IMR-90 (cell line): ENCODE results near the gene ME3. TPM values are rescaled to one million over a fixed set of nuclear protein-coding genes. Genes with fewer than 3 reads are reported as not detected.

Source experiments
- ATAC-seq: fragments of 200-7000 bp; cut with Tn5 transposase; 2 replicates; pipeline ENCODE4 v1.9.1; 2020; ENCODE audit warnings: low read depth, mild to moderate bottlenecking, moderate library complexity
- BruUV-seq: library from RNA; stranded (reverse); fragments of 400-500 nt; replicated peaks from 2 replicates; lab custom pipeline; 2021; lab: Mats Ljungman, UMichigan
- CTCF ChIA-PET: fragments of 300-600 bp; formaldehyde crosslinking; extraction: SDS; loops from one replicate; lab custom pipeline; 2021; ENCODE audit warnings: antibody characterized with exemption; lab: Yijun Ruan, JAX
- POLR2A ChIA-PET: fragments of 300-600 bp; sonication (Branson Sonifier 250); formaldehyde crosslinking; loops from one replicate; lab custom pipeline; 2022; ENCODE audit warnings: antibody characterized with exemption; ENCODE audit not compliant: unreplicated experiment; lab: Charles Lee
- DNase-seq: peaks from one replicate; pipeline ENCODE4 v3.0.0; 2013
- H2AFZ ChIP-seq: replicated peaks from 2 replicates; pipeline ENCODE3; 2013; ENCODE audit warnings: low read length, mild to moderate bottlenecking; ENCODE audit not compliant: poor library complexity
- H2AK5ac ChIP-seq: 2 replicates; pipeline ENCODE4 v1.6.1; 2013; ENCODE audit warnings: low read depth, low read length, inconsistent platforms
- H2AK9ac ChIP-seq: replicated peaks from 2 replicates; pipeline ENCODE3; 2013; ENCODE audit warnings: mild to moderate bottlenecking, low read depth, low read length, moderate library complexity; ENCODE audit not compliant: poor library complexity
- H2BK120ac ChIP-seq: 2 replicates; pipeline ENCODE4 v1.6.1; 2013; ENCODE audit warnings: low read depth, low read length, inconsistent platforms
- H2BK15ac ChIP-seq: 3 replicates; pipeline ENCODE4 v1.6.1; 2013; ENCODE audit warnings: low read depth, low read length, inconsistent platforms
- H2BK20ac ChIP-seq: 2 replicates; pipeline ENCODE4 v1.6.1; 2013; ENCODE audit warnings: low read depth, mild to moderate bottlenecking, inconsistent platforms, low read length, moderate library complexity
- H2BK5ac ChIP-seq: 2 replicates; pipeline ENCODE4 v1.6.1; 2013; ENCODE audit warnings: mild to moderate bottlenecking, low read depth, low read length, inconsistent platforms; ENCODE audit not compliant: poor library complexity, severe bottlenecking
- H3K14ac ChIP-seq: replicated peaks from 2 replicates; pipeline ENCODE4 v1.6.1; 2013; ENCODE audit warnings: low read depth, low read length, inconsistent platforms
- H3K18ac ChIP-seq: 2 replicates; pipeline ENCODE4 v1.6.1; 2013; ENCODE audit warnings: low read depth, low read length, control low read depth
- H3K23ac ChIP-seq: 2 replicates; pipeline ENCODE4 v1.6.1; 2013; ENCODE audit warnings: low read depth, low read length, inconsistent platforms
- H3K27ac ChIP-seq: 2 replicates; pipeline ENCODE4 v1.5.1; 2013; ENCODE audit warnings: mild to moderate bottlenecking, control low read depth, low read length; ENCODE audit not compliant: insufficient read depth
- H3K27me3 ChIP-seq: 2 replicates; pipeline ENCODE4 v1.6.1; 2013; ENCODE audit warnings: low read length; ENCODE audit not compliant: control insufficient read depth, insufficient read depth
- H3K36me3 ChIP-seq: 2 replicates; pipeline ENCODE4 v1.6.1; 2013; ENCODE audit warnings: low read length, mixed read lengths; ENCODE audit not compliant: control insufficient read depth, insufficient read depth
- H3K4ac ChIP-seq: 2 replicates; pipeline ENCODE4 v1.6.1; 2013; ENCODE audit warnings: low read depth, low read length, inconsistent platforms
- H3K4me1 ChIP-seq: 2 replicates; pipeline ENCODE4 v1.6.1; 2013; ENCODE audit warnings: low read length, mixed read lengths; ENCODE audit not compliant: control insufficient read depth, insufficient read depth
- H3K4me2 ChIP-seq: 2 replicates; pipeline ENCODE4 v1.6.1; 2013; ENCODE audit warnings: low read depth, mild to moderate bottlenecking, control low read depth, low read length, moderate library complexity
- H3K4me3 ChIP-seq: 2 replicates; pipeline ENCODE4 v1.5.1; 2013; ENCODE audit warnings: low read depth, mild to moderate bottlenecking, control low read depth, low read length, moderate library complexity; ENCODE audit not compliant: insufficient read depth
- H3K56ac ChIP-seq: 2 replicates; pipeline ENCODE4 v1.6.1; 2013; ENCODE audit warnings: low read length, inconsistent platforms; ENCODE audit not compliant: insufficient read depth; ENCODE audit errors: extremely low read depth
- H3K79me1 ChIP-seq, 2 experiments: 2 replicates each; pipeline ENCODE4 v1.6.1; 2013; ENCODE audit warnings: low read length in 2 of 2, inconsistent platforms in 1 of 2, low read depth in 1 of 2
- H3K9ac ChIP-seq: 2 replicates; pipeline ENCODE4 v1.6.1; 2013; ENCODE audit warnings: low read depth, low read length, control low read depth
- H3K9me1 ChIP-seq: 2 replicates; pipeline ENCODE4 v1.6.1; 2013; ENCODE audit warnings: low read length, inconsistent platforms; ENCODE audit not compliant: insufficient read depth
- H3K9me3 ChIP-seq: 2 replicates; pipeline ENCODE4 v1.6.1; 2013; ENCODE audit warnings: low read length; ENCODE audit not compliant: control insufficient read depth, insufficient read depth
- H4K20me1 ChIP-seq: 2 replicates; pipeline ENCODE4 v1.6.1; 2013; ENCODE audit warnings: low read length, inconsistent platforms; ENCODE audit not compliant: insufficient read depth
- H4K5ac ChIP-seq: 2 replicates; pipeline ENCODE4 v1.6.1; 2013; ENCODE audit warnings: mild to moderate bottlenecking, low read depth, low read length, control low read depth
- H4K8ac ChIP-seq, 2 experiments: 2 replicates each; pipeline ENCODE4 v1.6.1; 2013; ENCODE audit warnings: low read depth in 2 of 2, low read length in 2 of 2, control low read depth in 1 of 2, inconsistent platforms in 1 of 2
- H4K91ac ChIP-seq: 2 replicates; pipeline ENCODE4 v1.6.1; 2013; ENCODE audit warnings: low read depth, low read length, inconsistent platforms; ENCODE audit not compliant: insufficient read depth
- BHLHE40 ChIP-seq: fragments of 150-350 bp; IDR thresholded peaks from 2 replicates; pipeline ENCODE4 v1.6.1; 2016; ENCODE audit warnings: mild to moderate bottlenecking, low read depth, low read length
- CEBPB ChIP-seq: IDR thresholded peaks from 2 replicates; pipeline ENCODE4 v1.6.1; 2012; ENCODE audit warnings: low read depth, low read length, improper control_type of control experiment
- CHD1 ChIP-seq: IDR thresholded peaks from 2 replicates; pipeline ENCODE4 v1.6.1; 2012; ENCODE audit warnings: low read depth, low read length, improper control_type of control experiment
- FOS ChIP-seq: fragments of 150-350 bp; IDR thresholded peaks from 2 replicates; pipeline ENCODE4 v1.6.1; 2016; ENCODE audit warnings: low read depth, low read length
- MAFK ChIP-seq: IDR thresholded peaks from 2 replicates; pipeline ENCODE4 v1.6.1; 2012; ENCODE audit warnings: low read depth, low read length, improper control_type of control experiment
- MAZ ChIP-seq: IDR thresholded peaks from 2 replicates; pipeline ENCODE4 v1.6.1; 2012; ENCODE audit warnings: low read depth, mild to moderate bottlenecking, low read length, improper control_type of control experiment, moderate library complexity, borderline replicate concordance
- MXI1 ChIP-seq: IDR thresholded peaks from 2 replicates; pipeline ENCODE4 v1.6.1; 2012; ENCODE audit warnings: low read depth, mild to moderate bottlenecking, low read length, moderate library complexity, borderline replicate concordance
- NFE2L2 ChIP-seq: fragments of 150-350 bp; IDR thresholded peaks from 2 replicates; pipeline ENCODE4 v1.6.1; 2016; ENCODE audit warnings: low read depth, mild to moderate bottlenecking, low read length
- POLR2A ChIP-seq: IDR thresholded peaks from 2 replicates; pipeline ENCODE4 v1.6.1; 2012; ENCODE audit warnings: mild to moderate bottlenecking, low read depth, low read length
- RAD21 ChIP-seq: IDR thresholded peaks from 2 replicates; pipeline ENCODE4 v1.6.1; 2012; ENCODE audit warnings: low read length, improper control_type of control experiment
- RCOR1 ChIP-seq: IDR thresholded peaks from 2 replicates; pipeline ENCODE4 v1.6.1; 2012; ENCODE audit warnings: mild to moderate bottlenecking, low read length, improper control_type of control experiment; ENCODE audit not compliant: insufficient replicate concordance
- RFX5 ChIP-seq: IDR thresholded peaks from 2 replicates; pipeline ENCODE4 v1.8.0; 2012; ENCODE audit warnings: low read depth, mild to moderate bottlenecking, low read length, moderate library complexity
- SMC3 ChIP-seq: fragments of 150-350 bp; IDR thresholded peaks from 2 replicates; pipeline ENCODE4 v1.6.1; 2016; ENCODE audit warnings: low read depth, mild to moderate bottlenecking, antibody characterized with exemption, low read length, moderate library complexity
- WGBS, 2 experiments: methylation state at CpG; one replicate each; pipeline versions ENCODE4 v1.1.5 to v1.1.7; 2013; ENCODE audit warnings: missing lambda C conversion rate in 2 of 2; ENCODE audit not compliant: insufficient read length in 1 of 2; ENCODE audit errors: extremely low coverage in 2 of 2; 5-methylcytosine and 5-hydroxymethylcytosine counted together
- dilution Hi-C: fragments of 300-500 bp; cut with HindIII; formaldehyde crosslinking; loops from one replicate; pipeline ENCODE4 v1.14.3; 2018; ENCODE audit warnings: low sequenced_read_pairs; ENCODE audit not compliant: unreplicated experiment
- in situ Hi-C: fragments of 300-500 bp; cut with MboI; formaldehyde crosslinking; loops from 3 replicates; pipeline ENCODE4 v1.14.3; 2019; ENCODE audit warnings: low sequenced_read_pairs, inconsistent platforms, mixed read lengths
- intact Hi-C: fragments of 100-400 bp; cut with micrococcal nuclease; formaldehyde crosslinking; loops from 2 replicates; pipeline ENCODE4 v1.10.0; 2022
- polyA plus RNA-seq, 3 experiments: library from polyadenylated mRNA; depleted of rRNA; stranded (reverse); fragments of >200 nt; gene quantifications; 2 replicates each; pipeline ENCODE4 v1.2.3, GENCODE V29; 2012; ENCODE audit warnings: low replicate concordance in 1 of 3
- total RNA-seq: library from RNA; depleted of rRNA; stranded (reverse); fragments of >200 nt; gene quantifications from 2 replicates; pipeline ENCODE4 v1.2.3, GENCODE V29; 2012
- TF ChIP-seq, protein P1 (sequence below): fragments of 150-350 bp; IDR thresholded peaks from 2 replicates; pipeline ENCODE4 v1.6.1; 2017; ENCODE audit warnings: mild to moderate bottlenecking, antibody characterized with exemption, low read length, low read depth
- TF ChIP-seq, protein P2 (sequence below): conservative IDR thresholded peaks from 2 replicates; pipeline ENCODE4 v1.5.1; 2012; ENCODE audit warnings: mild to moderate bottlenecking, low read depth, low read length, improper control_type of control experiment
- TF ChIP-seq, protein P3 (sequence below): fragments of 150-350 bp; IDR thresholded peaks from 2 replicates; pipeline ENCODE4 v1.6.1; 2016; ENCODE audit warnings: low read depth, mild to moderate bottlenecking, low read length, moderate library complexity, borderline replicate concordance

ME3 gene
- total and polyA plus RNA-seq, 2 of the 4 experiments (the other 2 are of a cell fraction) = 7.8 to 9.0 TPM

DNA sequence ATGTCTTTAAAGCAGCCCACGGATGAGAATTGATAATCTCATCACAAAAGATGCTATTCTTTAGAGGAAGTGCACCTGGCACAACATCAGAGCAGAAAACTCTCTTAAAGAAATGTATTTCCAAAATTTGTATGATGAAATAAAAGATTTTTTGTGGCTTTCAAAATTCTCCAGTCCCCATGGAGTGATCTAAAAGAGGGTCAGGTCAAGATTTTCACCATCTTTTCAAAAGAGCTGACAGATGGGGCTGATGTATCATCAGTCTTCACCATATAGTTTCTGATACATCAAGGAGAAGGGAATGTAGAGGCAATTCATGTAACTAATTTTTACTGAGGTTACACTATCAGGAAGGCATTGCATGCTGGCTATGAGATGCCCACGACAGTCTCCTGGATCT lies 11.7 kb downstream of the ME3 start:
- TF ChIP-seq, protein P1, sequence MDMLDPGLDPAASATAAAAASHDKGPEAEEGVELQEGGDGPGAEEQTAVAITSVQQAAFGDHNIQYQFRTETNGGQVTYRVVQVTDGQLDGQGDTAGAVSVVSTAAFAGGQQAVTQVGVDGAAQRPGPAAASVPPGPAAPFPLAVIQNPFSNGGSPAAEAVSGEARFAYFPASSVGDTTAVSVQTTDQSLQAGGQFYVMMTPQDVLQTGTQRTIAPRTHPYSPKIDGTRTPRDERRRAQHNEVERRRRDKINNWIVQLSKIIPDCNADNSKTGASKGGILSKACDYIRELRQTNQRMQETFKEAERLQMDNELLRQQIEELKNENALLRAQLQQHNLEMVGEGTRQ = no peak
- TF ChIP-seq RFX5 (no peak), NFE2L2 (no peak), MXI1 (no peak), FOS (no peak), CHD1 (no peak), POLR2A (no peak), BHLHE40 (no peak), RCOR1 (no peak), MAZ (no peak), RAD21 (no peak), MAFK (no peak), CEBPB (no peak), SMC3 (no peak)
- TF ChIP-seq, protein P2, sequence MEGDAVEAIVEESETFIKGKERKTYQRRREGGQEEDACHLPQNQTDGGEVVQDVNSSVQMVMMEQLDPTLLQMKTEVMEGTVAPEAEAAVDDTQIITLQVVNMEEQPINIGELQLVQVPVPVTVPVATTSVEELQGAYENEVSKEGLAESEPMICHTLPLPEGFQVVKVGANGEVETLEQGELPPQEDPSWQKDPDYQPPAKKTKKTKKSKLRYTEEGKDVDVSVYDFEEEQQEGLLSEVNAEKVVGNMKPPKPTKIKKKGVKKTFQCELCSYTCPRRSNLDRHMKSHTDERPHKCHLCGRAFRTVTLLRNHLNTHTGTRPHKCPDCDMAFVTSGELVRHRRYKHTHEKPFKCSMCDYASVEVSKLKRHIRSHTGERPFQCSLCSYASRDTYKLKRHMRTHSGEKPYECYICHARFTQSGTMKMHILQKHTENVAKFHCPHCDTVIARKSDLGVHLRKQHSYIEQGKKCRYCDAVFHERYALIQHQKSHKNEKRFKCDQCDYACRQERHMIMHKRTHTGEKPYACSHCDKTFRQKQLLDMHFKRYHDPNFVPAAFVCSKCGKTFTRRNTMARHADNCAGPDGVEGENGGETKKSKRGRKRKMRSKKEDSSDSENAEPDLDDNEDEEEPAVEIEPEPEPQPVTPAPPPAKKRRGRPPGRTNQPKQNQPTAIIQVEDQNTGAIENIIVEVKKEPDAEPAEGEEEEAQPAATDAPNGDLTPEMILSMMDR = no peak
- TF ChIP-seq, protein P3, sequence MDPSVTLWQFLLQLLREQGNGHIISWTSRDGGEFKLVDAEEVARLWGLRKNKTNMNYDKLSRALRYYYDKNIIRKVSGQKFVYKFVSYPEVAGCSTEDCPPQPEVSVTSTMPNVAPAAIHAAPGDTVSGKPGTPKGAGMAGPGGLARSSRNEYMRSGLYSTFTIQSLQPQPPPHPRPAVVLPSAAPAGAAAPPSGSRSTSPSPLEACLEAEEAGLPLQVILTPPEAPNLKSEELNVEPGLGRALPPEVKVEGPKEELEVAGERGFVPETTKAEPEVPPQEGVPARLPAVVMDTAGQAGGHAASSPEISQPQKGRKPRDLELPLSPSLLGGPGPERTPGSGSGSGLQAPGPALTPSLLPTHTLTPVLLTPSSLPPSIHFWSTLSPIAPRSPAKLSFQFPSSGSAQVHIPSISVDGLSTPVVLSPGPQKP = no peak
- no peak overlapping the region for H4K5ac ChIP-seq
- no peak overlapping the region for H2BK5ac ChIP-seq
- no peak overlapping the region for H2AK5ac ChIP-seq
- no peak overlapping the region for H3K18ac ChIP-seq
- intact Hi-C loops = no loop called here
- no peak overlapping the region for H3K14ac ChIP-seq
- no peak overlapping the region for H4K8ac ChIP-seq
- dilution Hi-C loops = no loop called here
- H2BK20ac ChIP-seq = no peak overlapping the region
- H2BK15ac ChIP-seq = no peak overlapping the region
- H3K4me2 ChIP-seq = no peak overlapping the region
- H3K56ac ChIP-seq = no peak overlapping the region
- H4K91ac ChIP-seq = no peak overlapping the region
- H3K27me3 ChIP-seq = no peaks in the 10 kb centered on the region
- POLR2A ChIA-PET = no interaction called here
- H3K23ac ChIP-seq = no peak overlapping the region
- H3K4me3 ChIP-seq = no peak overlapping the region
- 0 out of 4 replicates have a peak, but pooled peaks cover 0 to 7% of the 10 kb centered on the region in 2 experiments for H3K79me1 ChIP-seq
- H2AK9ac ChIP-seq = no peak overlapping the region
- H3K9me1 ChIP-seq = peaks cover 3% of the 10 kb centered on the region; the same call in 1 of the 2 replicates
- H3K9me3 ChIP-seq = no peaks in the 10 kb centered on the region
- ATAC-seq (no peak), DNase-seq (no peak)
- in situ Hi-C loops = no loop called here
- H3K4me1 ChIP-seq = peaks cover 6% of the 10 kb centered on the region
- BruUV-seq = no TSS peak
- H4K20me1 ChIP-seq = no peaks in the 10 kb centered on the region
- H3K36me3 ChIP-seq = no peaks in the 10 kb centered on the region
- no peak overlapping the region for H2AFZ ChIP-seq
- H3K9ac ChIP-seq = no peak overlapping the region
- CTCF ChIA-PET = interaction anchor here (0.9 kb wide), 1 partner anchor 10 kb away, joined by 3 read pairs; no protein-coding TSS in a partner anchor
- 0 out of 2 replicates have a peak overlapping the region, but pooled peaks have one; percentile 22 for H2BK120ac ChIP-seq
- no CpG with 5 or more reads among the region's 2 CpGs for WGBS, 2 experiments
- no peak overlapping the region for H3K4ac ChIP-seq
- H3K27ac ChIP-seq = no peak overlapping the region
